Right forelimb (tissue), 1 donor: ENCODE data around the gene POU2AF3.

ENCODE experiments used
- DNase-seq: peaks from one replicate; pipeline ENCODE4 v3.0.0-alpha.2; 2018

Gene POU2AF3

GRCh38 chr11:111329306-111330204 lies 31.2 kb downstream of the POU2AF3 start:
- DNase-seq, result no peak

DNA sequence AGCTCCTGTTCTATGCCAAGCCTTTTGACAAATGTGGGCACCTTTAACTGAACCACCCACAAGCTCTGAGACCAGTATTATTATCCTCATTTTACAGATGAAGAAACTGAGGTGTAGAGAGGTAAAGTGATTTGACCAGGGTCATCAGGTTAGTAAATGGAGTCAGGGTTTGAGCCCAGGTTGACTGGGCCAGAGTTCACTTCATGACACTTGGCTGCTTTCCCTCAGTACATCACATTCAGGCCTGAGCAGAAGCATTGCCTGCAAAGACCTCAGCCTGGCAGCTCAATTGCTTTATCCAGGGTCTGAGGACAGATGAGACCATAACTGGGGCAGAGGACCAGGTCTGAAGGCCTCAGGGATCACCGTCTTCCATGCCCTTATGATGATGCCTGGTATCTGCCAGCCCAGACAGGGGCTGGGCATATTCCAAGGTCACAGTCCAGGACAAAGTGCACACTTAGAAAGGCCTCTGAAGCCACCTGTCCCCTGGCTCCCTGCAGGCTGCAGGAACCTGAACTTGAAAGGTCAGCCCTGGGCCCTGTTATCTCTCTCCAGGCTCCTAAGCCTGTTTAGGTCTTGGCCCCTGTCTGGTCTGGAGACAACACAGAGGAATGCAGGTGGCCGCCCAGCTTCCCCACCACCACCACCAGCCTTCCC lies 32.0 kb downstream of the POU2AF3 start:
- no peak for DNase-seq

DNA sequence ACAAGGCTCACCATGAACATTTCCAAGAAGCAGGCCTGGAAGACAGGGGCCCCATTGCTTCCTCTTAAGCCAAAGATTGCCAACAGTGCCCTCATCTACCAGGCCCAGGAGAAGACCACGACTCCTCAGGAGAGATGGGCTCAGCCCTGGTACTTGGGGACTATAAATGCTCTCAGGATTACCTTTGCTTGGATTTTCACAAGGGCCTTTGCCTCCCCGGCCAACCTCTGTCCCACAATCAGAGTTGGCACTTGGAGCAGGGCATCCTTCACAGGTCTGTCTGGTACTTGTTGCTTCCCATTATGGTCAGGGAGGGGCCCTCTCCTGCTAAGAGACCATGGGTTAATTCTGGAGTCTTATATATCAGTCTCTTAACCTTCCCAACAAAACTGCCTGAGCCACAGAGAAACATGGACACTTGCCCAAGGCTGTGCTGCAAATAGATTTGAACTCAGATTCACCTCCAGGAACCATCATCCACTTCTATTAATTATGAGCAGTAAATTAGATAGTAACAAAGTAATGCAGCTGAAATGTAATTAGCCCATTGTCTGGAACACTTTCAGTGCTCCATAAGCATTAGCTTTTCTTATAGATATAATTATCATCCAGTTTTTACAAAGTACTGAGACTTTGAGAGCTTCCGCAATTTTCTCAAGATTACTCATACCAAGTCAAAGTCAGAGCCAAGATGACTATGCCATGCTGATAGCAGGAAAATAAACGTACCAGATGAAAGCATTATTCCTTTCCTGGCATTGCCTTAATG lies 33.5 kb downstream of the POU2AF3 start:
- DNase-seq, result no peak

DNA sequence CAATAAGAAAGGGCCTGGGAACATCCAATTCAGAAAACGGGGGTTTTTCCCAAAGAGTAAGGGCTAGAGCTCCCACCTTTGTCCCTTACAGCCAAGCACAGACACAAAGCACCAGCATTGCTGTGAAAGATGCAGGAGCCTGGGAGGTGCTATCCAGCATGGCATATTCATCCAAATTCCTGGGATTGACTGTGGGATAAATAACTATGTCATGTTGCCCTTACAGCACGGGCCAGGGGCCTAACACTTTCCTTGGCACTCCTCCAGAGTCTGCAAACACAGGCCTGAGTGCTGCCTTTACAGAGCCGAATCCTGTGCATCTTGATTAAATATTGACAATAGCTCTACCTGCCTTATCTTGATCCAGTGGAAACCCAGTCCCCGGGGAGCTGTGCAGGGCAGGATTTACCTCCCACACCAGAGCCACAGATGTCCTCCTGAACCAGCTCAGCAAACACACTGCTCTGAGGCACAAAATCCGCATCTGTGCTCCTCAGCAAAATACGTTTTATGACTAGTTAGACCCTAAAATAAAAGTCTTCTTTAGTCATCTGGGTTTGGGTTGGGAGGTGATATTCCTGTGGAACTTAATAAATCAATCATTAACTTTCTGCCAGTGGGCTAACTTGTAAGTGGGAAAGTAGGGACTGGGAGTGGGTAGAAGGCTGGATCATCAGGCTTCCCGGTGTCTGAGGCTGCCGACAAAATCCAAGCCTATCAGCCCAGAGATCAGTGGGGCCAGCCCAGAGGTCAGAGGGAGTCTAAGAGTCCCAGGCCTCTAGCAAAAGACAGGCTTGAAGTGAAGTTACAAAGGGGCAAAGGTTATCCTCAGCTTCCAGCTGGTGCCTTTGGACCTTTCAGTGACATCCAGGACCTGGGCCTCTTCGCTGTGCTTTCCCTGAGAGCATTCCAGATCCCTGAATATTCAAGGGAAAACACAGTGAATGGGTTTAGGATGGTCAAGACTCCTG lies 36.5 kb downstream of the POU2AF3 start:
- DNase-seq, result no peak

DNA sequence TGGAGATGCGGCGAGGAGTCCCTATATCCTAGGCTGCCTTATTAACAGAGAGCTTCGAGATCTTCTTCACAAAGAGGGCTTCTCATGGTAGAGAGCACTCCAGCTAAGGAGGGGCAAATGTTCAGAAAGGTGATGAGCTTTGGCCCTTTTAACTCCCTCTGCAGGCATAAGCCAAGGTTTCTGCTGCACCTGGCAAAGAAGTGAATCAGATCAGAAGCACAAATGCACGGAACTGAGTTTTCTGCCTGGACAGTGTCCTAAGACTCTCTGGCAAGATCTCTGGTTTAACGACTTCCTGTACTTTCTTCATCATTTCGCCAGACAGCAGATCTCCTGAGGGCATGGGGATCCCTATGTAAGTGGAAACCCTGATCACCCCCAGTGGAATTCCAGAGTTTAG lies 37.2 kb downstream of the POU2AF3 start:
- DNase-seq, result no peak

- DNase-seq, result no peak
These were observed 37.7 kb downstream of the POU2AF3 start for GRCh38 chr11:111336062-111336461.

DNA sequence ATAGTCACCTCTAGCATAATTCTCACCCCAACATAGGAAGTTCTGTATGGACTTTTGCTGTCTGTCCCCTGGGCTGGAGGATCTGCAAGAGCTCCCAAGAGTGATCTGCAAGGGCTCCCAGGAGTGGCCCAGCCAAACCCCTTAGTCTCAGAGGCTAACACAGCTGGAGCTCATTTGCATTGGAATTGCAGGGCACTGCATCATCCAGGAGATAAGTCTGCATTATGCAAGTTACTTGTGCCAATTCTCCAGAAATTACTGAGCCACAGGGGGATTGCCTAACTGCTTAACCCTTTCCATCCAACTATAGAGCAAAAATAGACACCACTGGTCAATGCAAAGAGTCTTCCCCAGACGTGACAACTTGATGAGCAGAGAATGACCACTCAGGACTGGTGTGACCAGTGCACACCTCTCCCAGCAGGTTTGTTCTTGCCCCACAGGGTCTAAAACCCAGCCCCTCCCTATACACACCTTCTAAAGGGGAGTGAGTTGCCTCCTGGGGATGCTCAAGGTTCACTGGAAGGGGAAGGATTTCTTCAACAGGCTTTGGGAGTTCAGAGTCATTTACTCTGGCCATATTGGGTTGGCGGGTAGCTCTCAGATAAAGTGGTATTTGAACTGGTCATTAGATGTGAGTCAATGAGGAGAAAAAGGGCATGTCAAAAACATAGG lies 38.4 kb downstream of the POU2AF3 start:
- DNase-seq, result no peak

- no peak for DNase-seq
These were observed 41.5 kb downstream of the POU2AF3 start for GRCh38 chr11:111339758-111340388.

- DNase-seq, result no peak
These were observed 44.0 kb downstream of the POU2AF3 start for GRCh38 chr11:111342329-111342728.

DNA sequence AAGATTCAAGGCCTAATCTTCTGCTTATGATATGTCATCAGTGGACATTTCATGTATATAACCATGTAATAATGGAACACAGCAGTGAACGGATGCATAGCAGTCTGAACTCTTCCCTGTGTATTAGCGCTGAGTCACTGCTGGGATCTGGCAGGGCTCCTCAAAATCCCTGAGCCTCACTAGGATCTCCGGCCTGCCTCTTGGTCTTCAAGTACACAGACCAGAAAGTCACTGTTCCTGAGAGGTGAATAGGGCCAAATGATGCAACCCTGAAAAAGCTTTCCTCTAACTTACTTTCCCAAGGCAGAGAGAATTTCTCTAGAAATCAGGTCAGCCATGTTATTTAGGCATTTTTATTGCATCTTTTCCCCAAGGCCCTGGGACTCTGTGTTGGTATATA lies 45.7 kb downstream of the POU2AF3 start:
- DNase-seq, result peak; percentile 61

DNA sequence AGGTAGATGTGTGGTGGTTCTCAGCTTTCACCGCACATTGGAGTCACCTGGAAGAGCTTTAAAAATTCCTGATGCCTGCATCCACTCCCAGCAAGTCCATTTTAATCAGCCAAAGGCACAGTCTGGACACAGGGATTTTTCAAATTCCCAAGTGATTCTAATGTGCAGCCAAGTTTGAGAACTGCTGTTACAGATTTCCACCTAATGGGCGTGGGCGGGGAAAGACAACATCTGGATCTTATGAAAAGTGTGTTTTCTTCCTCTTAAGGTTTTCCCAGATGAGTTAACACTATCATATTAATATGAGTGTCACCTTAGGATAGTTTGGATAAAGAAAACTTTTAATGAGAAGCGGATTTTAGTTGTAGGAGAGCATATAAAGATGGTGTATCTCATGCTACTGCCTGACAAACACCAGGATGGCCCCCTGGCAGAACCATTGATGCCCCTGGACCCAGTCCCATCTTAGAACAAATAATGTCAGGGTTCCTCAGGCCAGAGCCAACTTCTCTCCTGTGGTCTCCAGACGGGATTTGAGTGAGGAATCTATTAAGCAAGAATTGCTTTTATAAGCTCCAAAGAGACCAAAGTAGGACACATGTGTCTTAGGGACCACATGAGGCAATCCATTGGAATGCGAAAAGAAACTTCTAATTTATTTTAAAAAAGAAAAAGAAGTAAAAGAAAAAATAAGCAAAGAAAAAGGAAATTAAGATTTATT lies 48.8 kb downstream of the POU2AF3 start:
- DNase-seq, result no peak

GRCh38 chr11:111347723-111348115 lies 49.4 kb downstream of the POU2AF3 start:
- no peak for DNase-seq

- DNase-seq, result no peak
These were observed 49.8 kb downstream of the POU2AF3 start for GRCh38 chr11:111348147-111348546.

DNA sequence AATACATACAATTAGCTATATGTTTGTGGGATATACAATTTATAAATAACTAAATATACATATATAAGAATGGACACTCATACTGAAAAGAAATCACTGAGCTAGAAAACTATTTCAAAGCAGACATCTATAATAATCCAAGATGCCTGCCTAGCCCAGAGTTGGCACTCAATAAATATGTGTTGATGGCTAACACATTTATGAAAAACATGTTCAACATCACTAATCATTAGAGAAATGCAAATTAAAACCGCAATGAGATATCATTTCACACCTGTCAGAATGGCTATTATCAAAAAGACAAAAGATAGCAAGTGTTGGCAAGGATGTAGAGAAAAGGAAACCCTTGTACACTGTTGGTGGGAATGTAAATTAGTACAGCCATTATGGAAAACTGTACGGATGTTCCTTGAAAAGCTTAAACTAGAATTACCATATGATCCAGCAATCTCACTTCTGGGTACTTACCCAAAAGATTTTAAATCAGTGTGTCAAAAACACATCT lies 50.9 kb downstream of the POU2AF3 start:
- no peak for DNase-seq

GRCh38 chr11:111350811-111351210 lies 52.5 kb downstream of the POU2AF3 start:
- DNase-seq, result no peak

DNA sequence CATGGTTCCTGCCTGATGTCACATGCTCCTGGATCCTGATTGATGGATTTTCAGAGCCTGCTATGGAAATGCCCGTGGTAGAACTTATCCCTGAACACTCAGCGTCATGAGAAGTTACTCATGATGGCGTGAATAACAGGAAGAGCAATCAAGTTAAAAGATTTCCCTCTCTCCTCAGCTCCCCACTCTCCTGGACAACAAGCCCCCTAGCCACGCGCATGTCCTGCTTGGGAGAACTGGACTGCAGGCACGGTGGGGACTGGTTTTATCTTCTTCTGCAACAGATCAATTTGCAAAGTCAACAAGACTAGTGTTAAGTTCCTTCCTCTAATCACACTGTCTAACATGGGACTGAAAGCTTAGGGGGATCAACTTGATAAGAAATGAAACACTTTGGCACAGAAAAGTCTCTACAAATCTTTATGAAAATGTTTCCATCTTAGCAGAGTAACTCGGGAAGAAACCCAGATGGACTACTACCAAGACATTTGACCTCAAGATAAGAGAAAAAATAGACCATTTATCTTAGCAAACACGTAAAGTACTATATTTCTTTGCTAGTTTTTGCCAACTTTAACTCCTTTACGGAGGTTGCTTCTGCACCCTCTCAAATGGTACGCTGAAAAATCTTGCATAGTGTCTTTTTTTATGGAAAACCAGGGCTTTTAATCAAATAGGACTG lies 53.2 kb downstream of the POU2AF3 start:
- no peak for DNase-seq

- no peak for DNase-seq
These were observed 53.9 kb downstream of the POU2AF3 start for GRCh38 chr11:111352231-111352746.

GRCh38 chr11:111352935-111353710 lies 54.8 kb downstream of the POU2AF3 start:
- DNase-seq, result no peak
